ENCODE results near the gene HDLBP. TPM values are rescaled to one million over a fixed set of nuclear protein-coding genes. Genes with fewer than 3 reads are reported as not detected.

Gene HDLBP
- total RNA-seq, 1 experiment from 2014 or later: 350 TPM

DNA sequence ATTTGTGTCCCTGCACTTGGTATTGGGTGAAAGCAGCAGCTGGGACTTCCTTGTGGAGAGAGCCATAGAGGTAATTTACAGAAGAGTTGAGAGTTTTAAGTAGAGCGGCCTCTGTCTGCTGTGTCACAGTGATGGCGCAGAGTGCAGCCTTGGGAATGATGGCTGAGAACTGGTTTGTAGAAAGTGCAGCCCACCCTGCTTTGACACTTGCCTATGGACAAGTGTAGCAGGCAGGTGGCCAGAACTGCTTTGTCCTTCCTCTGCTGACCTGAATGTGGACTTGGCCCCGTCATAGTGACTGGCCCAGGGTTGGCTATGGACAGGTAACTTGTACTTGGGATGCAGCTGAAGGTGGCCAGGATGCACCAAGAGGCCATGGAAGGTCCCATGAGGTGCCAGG is 133.3 kb downstream of the HDLBP start:
- no peak overlapping the region for H3K4me3 Mint-ChIP-seq (ENCODE audit: unreplicated experiment)
- no peaks in the 10 kb centered on the region for H3K4me1 Mint-ChIP-seq (ENCODE audit: low read depth, unreplicated experiment)
- H3K27me3 Mint-ChIP-seq (ENCODE audit: insufficient read depth, unreplicated experiment): no peaks in the 10 kb centered on the region
- Histone ChIP-seq H3K4me3 (ENCODE audit: low read depth, low read length) (no peak overlapping the region), H3K27me3 (replicated peaks; ENCODE audit: control insufficient read depth, insufficient read depth, low read length) (no peaks in the 10 kb centered on the region), H3K4me1 (no peaks in the 10 kb centered on the region), H3K36me3 (ENCODE audit: control insufficient read depth, insufficient read depth, low read length) (no peaks in the 10 kb centered on the region), H3K9me3 (no peaks in the 10 kb centered on the region)
- TF ChIP-seq, protein P1, sequence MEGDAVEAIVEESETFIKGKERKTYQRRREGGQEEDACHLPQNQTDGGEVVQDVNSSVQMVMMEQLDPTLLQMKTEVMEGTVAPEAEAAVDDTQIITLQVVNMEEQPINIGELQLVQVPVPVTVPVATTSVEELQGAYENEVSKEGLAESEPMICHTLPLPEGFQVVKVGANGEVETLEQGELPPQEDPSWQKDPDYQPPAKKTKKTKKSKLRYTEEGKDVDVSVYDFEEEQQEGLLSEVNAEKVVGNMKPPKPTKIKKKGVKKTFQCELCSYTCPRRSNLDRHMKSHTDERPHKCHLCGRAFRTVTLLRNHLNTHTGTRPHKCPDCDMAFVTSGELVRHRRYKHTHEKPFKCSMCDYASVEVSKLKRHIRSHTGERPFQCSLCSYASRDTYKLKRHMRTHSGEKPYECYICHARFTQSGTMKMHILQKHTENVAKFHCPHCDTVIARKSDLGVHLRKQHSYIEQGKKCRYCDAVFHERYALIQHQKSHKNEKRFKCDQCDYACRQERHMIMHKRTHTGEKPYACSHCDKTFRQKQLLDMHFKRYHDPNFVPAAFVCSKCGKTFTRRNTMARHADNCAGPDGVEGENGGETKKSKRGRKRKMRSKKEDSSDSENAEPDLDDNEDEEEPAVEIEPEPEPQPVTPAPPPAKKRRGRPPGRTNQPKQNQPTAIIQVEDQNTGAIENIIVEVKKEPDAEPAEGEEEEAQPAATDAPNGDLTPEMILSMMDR (IDR thresholded peaks at IDR 0.05; ENCODE audit: insufficient read depth in 1 of 2, low read depth in 1 of 2, low read length in 1 of 2, severe bottlenecking in 1 of 2, unreplicated experiment in 1 of 2): no peak
- intact Hi-C loops (cut with micrococcal nuclease; ENCODE audit: unreplicated experiment): no loop called here
- no peaks in the 10 kb centered on the region for H3K36me3 Mint-ChIP-seq (ENCODE audit: insufficient read depth, unreplicated experiment)
- DNase-seq: no peak
- no peaks in the 10 kb centered on the region for H3K9me3 Mint-ChIP-seq (ENCODE audit: unreplicated experiment)
- BruUV-seq (replicated peaks): no TSS peak
- POLR2A ChIA-PET: no interaction called here
- CTCF ChIA-PET: no interaction called here
- H3K27ac Mint-ChIP-seq (ENCODE audit: unreplicated experiment): no peak overlapping the region

DNA sequence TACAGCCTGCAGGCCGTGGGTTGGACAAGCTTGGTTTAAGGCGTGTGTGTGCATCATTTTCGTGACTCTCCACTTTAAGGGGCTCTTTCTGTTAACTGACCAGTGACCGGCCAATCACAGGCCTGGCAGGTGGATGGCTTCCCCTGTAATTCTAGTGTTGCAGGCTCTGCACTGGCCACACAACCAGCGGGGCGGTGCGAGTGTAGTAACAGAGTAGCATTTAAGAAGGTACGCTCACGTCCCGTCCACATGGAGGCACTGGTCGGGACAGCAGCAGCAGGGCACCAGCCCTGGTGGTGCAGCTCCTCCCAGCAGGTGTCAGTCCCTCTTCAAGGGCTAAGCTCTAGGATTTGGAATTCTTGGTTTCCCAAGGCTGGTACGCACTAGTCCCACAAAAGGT is 135.0 kb downstream of the HDLBP start:
- Mint-ChIP-seq H3K36me3 (ENCODE audit: insufficient read depth, unreplicated experiment) (no peaks in the 10 kb centered on the region), H3K27me3 (ENCODE audit: insufficient read depth, unreplicated experiment) (no peaks in the 10 kb centered on the region), H3K4me3 (ENCODE audit: unreplicated experiment) (no peak overlapping the region), H3K9me3 (ENCODE audit: unreplicated experiment) (no peaks in the 10 kb centered on the region), H3K27ac (ENCODE audit: unreplicated experiment) (no peak overlapping the region), H3K4me1 (ENCODE audit: low read depth, unreplicated experiment) (no peaks in the 10 kb centered on the region)
- Histone ChIP-seq H3K27me3 (replicated peaks; ENCODE audit: control insufficient read depth, insufficient read depth, low read length) (no peaks in the 10 kb centered on the region), H3K36me3 (ENCODE audit: control insufficient read depth, insufficient read depth, low read length) (no peaks in the 10 kb centered on the region), H3K4me3 (ENCODE audit: low read depth, low read length) (no peak overlapping the region), H3K9me3 (no peaks in the 10 kb centered on the region), H3K4me1 (no peaks in the 10 kb centered on the region)
- POLR2A ChIA-PET: no interaction called here
- TF ChIP-seq, protein P1 (IDR thresholded peaks at IDR 0.05; ENCODE audit: insufficient read depth in 1 of 2, low read depth in 1 of 2, low read length in 1 of 2, severe bottlenecking in 1 of 2, unreplicated experiment in 1 of 2): no peak
- CTCF ChIA-PET: no interaction called here
- BruUV-seq (replicated peaks): no TSS peak
- intact Hi-C loops (cut with micrococcal nuclease; ENCODE audit: unreplicated experiment): no loop called here
- DNase-seq: no peak

DNA sequence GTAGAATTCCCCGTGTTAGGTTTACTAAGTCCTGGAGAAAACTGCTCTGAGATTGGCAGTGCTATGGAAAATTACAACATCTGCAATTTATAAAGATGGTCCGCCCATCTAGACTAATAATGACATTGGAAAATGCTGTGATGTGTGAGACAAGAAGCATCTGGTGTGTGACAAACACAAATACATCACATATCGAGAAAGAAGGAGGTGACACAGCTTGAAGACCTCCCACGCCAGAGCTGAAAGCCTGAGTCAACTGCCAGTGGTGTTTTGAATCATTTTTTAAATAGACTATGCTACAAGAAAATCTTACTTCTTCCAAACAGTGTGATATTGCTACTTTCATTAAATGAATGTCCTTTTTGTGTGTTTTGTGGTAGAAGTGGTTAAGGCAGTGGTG is 135.6 kb downstream of the HDLBP start:
- Histone ChIP-seq H3K4me3 (ENCODE audit: low read depth, low read length) (no peak overlapping the region), H3K9me3 (no peaks in the 10 kb centered on the region), H3K36me3 (ENCODE audit: control insufficient read depth, insufficient read depth, low read length) (no peaks in the 10 kb centered on the region), H3K27me3 (replicated peaks; ENCODE audit: control insufficient read depth, insufficient read depth, low read length) (no peaks in the 10 kb centered on the region), H3K4me1 (no peaks in the 10 kb centered on the region)
- no peak overlapping the region for H3K27ac Mint-ChIP-seq (ENCODE audit: unreplicated experiment)
- H3K4me3 Mint-ChIP-seq (ENCODE audit: unreplicated experiment): no peak overlapping the region
- no peaks in the 10 kb centered on the region for H3K9me3 Mint-ChIP-seq (ENCODE audit: unreplicated experiment)
- H3K36me3 Mint-ChIP-seq (ENCODE audit: insufficient read depth, unreplicated experiment): no peaks in the 10 kb centered on the region
- DNase-seq: no peak
- TF ChIP-seq, protein P1 (IDR thresholded peaks at IDR 0.05; ENCODE audit: insufficient read depth in 1 of 2, low read depth in 1 of 2, low read length in 1 of 2, severe bottlenecking in 1 of 2, unreplicated experiment in 1 of 2): no peak
- no TSS peak for BruUV-seq (replicated peaks)
- H3K27me3 Mint-ChIP-seq (ENCODE audit: insufficient read depth, unreplicated experiment): no peaks in the 10 kb centered on the region
- no peaks in the 10 kb centered on the region for H3K4me1 Mint-ChIP-seq (ENCODE audit: low read depth, unreplicated experiment)
- ChIA-PET POLR2A (no interaction called here), CTCF (no interaction called here)
- intact Hi-C loops (cut with micrococcal nuclease; ENCODE audit: unreplicated experiment): no loop called here

All from Caco-2 (cell line).